GM10248 (cell line): Measurements from ENCODE around the gene CDH12.
"Not testable (repeated sequence)": the region's sequence is repeated elsewhere in the genome, so short reads cannot be mapped to it uniquely, and the experiment has no call there.

Experiments used
- CTCF ChIA-PET: fragments of 300-600 bp; sonication (Branson Sonifier 250); formaldehyde crosslinking; extraction: SDS; loops from one replicate; lab custom pipeline; 2021; ENCODE audit warnings: antibody characterized with exemption; lab: Yijun Ruan, JAX
- POLR2A ChIA-PET: fragments of 350-650 bp; sonication (Branson Sonifier 250); formaldehyde crosslinking; extraction: SDS; loops from one replicate; lab custom pipeline; 2020; ENCODE audit warnings: antibody characterized with exemption; lab: Yijun Ruan, JAX
- DNase-seq: peaks from one replicate; pipeline ENCODE4 v3.0.0; 2012; ENCODE audit errors: extremely low spot score
- CTCF ChIP-seq: IDR thresholded peaks from 2 replicates; pipeline ENCODE4 v1.5.1; 2012; ENCODE audit warnings: mild to moderate bottlenecking, low read depth; ENCODE audit errors: extremely low read depth, missing control alignments, control extremely low read depth

The CDH12 gene

DNA sequence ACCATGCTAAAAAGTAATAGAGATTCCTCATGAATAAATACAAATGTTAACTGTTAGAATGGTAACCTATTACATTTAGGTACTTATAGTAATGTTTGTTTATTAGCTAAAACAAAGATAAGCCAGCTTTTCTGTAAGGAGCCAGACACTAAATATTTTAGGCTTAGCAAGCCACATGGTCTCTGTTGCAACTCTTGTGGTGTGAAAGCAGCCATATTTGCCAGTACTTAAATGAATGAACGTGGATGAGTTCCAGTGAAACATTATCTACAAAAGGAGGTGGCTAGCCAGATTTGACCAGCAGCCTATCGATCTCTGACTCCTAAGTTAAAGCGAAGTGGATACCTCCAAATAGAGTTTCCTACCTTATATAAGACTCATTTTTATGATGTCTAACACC is 331.6 kb downstream of the CDH12 start:
- no peak for DNase-seq
- ChIA-PET POLR2A (no interaction called here), CTCF (interaction anchor here (1.0 kb wide), 1 partner anchor 11 kb away, joined by 3 read pairs; no protein-coding TSS in a partner anchor)
- no peak for TF ChIP-seq CTCF

DNA sequence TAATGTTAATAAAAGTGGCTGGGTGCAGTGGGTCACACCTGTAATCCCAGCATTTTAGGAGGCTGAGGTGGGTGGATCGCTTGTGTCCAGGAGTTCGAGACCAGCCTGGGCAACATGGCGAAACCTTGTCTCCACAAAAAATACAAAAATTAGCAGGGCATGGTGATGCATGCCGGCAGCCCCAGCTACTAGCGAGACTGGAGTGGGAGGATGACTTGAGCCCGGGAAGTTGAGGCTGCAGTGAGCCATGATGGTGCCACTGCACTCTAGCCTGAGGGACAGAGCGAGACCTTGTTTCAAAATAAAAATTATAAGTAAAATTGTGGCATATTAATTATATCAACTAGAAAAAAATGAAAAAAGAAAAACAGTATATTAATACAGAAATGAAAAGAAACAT is 336.6 kb downstream of the CDH12 start:
- DNase-seq, CTCF ChIA-PET: not testable (repeated sequence)

DNA sequence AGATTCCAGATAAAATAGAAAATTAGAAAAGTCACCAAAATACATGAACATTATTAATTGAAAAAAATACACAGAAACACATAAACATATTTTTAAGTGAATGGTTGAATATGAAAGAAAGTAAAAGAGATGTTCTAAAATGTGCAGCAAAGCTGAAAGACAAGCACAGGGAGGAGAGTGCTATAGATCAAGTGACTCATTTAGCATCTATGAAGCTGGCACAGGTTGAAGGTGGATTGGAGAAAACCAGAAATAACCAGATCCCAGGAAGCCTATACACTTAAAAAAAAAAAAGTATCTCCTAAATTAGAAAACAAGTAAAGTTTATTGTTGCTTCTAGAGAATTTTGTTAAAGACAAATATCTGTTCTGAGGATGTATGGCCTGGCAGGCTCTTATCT is 338.9 kb downstream of the CDH12 start:
- POLR2A ChIA-PET, result no interaction called here
- DNase-seq, result no peak

More for the DNA sequence above, 336.6 kb downstream of the CDH12 start:
- POLR2A ChIA-PET, result not testable (repeated sequence)

DNA sequence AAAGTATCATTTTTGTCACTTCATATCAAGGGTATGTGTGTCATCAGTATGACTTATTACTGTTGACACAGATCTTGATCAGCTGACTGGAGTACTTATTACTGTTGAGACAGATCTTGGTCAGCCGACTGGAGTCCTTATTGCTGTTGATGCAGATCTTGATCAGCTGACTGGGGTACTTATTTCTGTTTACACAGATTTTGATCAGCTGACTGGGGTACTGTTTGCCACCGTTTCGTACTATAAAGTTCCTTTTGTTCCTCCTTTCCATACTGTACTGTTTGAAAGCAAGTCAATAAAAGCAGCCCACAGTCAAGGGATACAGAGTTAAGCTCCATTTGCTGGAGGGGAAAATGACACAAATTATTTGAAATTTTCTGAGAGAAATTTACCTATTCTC is 347.3 kb downstream of the CDH12 start:
- POLR2A ChIA-PET, result no interaction called here
- CTCF ChIA-PET, result interaction anchor here (1.0 to 1.8 kb wide), 2 partner anchors 9 to 21 kb away, joined by 4 to 5 read pairs; no protein-coding TSS in a partner anchor
- no peak for TF ChIP-seq CTCF
- DNase-seq, result no peak

More for the DNA sequence above, 338.9 kb downstream of the CDH12 start:
- CTCF ChIA-PET, result no interaction called here
- no peak for TF ChIP-seq CTCF

DNA sequence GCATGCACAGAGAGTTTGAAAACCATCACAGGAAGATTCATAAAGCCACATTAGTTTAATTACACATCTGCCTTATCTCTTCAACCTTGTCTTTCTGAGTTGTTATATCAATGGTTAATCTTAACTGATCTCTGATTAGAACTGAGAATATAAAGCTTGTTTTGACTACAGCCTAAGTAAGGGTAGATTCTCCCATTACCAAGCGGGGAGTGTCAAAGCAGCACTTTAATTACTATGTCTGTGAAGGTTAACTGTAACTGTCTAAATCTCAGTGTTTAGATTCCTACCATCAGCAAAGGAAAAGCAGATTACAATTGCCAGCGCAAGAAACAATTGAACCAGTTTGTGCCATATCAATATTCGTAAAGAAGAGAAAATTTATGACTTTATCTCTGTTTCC is 348.7 kb downstream of the CDH12 start:
- DNase-seq, result no peak
- ChIA-PET CTCF (no interaction called here), POLR2A (no interaction called here)
- no peak for TF ChIP-seq CTCF

- ChIA-PET POLR2A (no interaction called here), CTCF (no interaction called here)
- DNase-seq, result no peak
- no peak for TF ChIP-seq CTCF
These were observed 352.6 kb downstream of the CDH12 start for GRCh38 chr5:22500556-22500955.

GRCh38 chr5:22496666-22497065 is 356.5 kb downstream of the CDH12 start:
- DNase-seq, result no peak
- no peak for TF ChIP-seq CTCF
- ChIA-PET POLR2A (no interaction called here), CTCF (interaction anchor here (1.2 to 1.5 kb wide), 3 partner anchors 9 to 13 kb away, joined by 3 to 4 read pairs (median 3); no protein-coding TSS in a partner anchor)
